ENCODE data around the gene PLB1. TPM values are rescaled to one million over a fixed set of nuclear protein-coding genes. Genes with fewer than 3 reads are reported as not detected.
A peak's percentile ranks its signal among the peaks of the same experiment; 100 is the strongest.

PLB1 gene
- total and polyA plus RNA-seq, 8 donors, result 0.45 to 18.8 (median 3.4) TPM

GRCh38 chr2:28525481-28525880 is 29.6 kb downstream of the PLB1 start:
- TF ChIP-seq POLR2A (IDR thresholded peaks at IDR 0.05) (no peak), CTCF (IDR thresholded peaks at IDR 0.05) (no peak), EP300 (IDR thresholded peaks at IDR 0.05) (no peak), POLR2AphosphoS5 (IDR thresholded peaks at IDR 0.05) (no peak)
- Histone ChIP-seq H3K4me3 (no peak overlapping the region), H3K36me3 (no peaks in the 10 kb centered on the region), H3K4me1 (no peaks in the 10 kb centered on the region), H3K9me3 (no peaks in the 10 kb centered on the region), H3K27ac (no peak overlapping the region), H3K27me3 (peaks cover 0 to 48% (median 17%) of the 10 kb centered on the region in 3 donors)
- intact Hi-C loops (cut with DNase I; ENCODE audit: low total_unique reads), result no loop called here
- DNase-seq, result no peak
- 88 to 100% (median 95%) methylated on average over 2 of the region's 2 CpGs for WGBS, 5 donors

- no peak for TF ChIP-seq EP300 (IDR thresholded peaks at IDR 0.05)
- TF ChIP-seq POLR2AphosphoS5 (IDR thresholded peaks at IDR 0.05), result no peak
- TF ChIP-seq CTCF (IDR thresholded peaks at IDR 0.05), result no peak
- TF ChIP-seq POLR2A (IDR thresholded peaks at IDR 0.05), result no peak
- H3K27ac ChIP-seq, result no peak overlapping the region
- DNase-seq, result no peak
- no peaks in the 10 kb centered on the region for H3K9me3 ChIP-seq
- no peaks in the 10 kb centered on the region for H3K4me1 ChIP-seq
- no peaks in the 10 kb centered on the region for H3K36me3 ChIP-seq
- WGBS, 5 donors, result 86 to 94% (median 91%) methylated on average over 8 of the region's 8 CpGs
- H3K27me3 ChIP-seq, result peaks cover 0 to 44% (median 15%) of the 10 kb centered on the region in 3 donors
- no peak overlapping the region for H3K4me3 ChIP-seq
- intact Hi-C loops (cut with DNase I; ENCODE audit: low total_unique reads), result no loop called here
These were observed 30.8 kb downstream of the PLB1 start for GRCh38 chr2:28526527-28527132.

GRCh38 chr2:28527196-28527595 is 31.3 kb downstream of the PLB1 start:
- Histone ChIP-seq H3K4me1 (no peaks in the 10 kb centered on the region), H3K36me3 (no peaks in the 10 kb centered on the region), H3K27me3 (peaks cover 0 to 39% (median 9%) of the 10 kb centered on the region in 3 donors), H3K9me3 (no peaks in the 10 kb centered on the region), H3K4me3 (no peak overlapping the region), H3K27ac (no peak overlapping the region)
- intact Hi-C loops (cut with DNase I; ENCODE audit: low total_unique reads), result no loop called here
- TF ChIP-seq POLR2A (IDR thresholded peaks at IDR 0.05), result no peak
- no peak for TF ChIP-seq CTCF (IDR thresholded peaks at IDR 0.05)
- no peak for TF ChIP-seq POLR2AphosphoS5 (IDR thresholded peaks at IDR 0.05)
- no peak for TF ChIP-seq EP300 (IDR thresholded peaks at IDR 0.05)
- 79 to 92% (median 90%) methylated on average over 4 of the region's 4 CpGs for WGBS, 5 donors
- DNase-seq, result no peak

- TF ChIP-seq POLR2AphosphoS5 (IDR thresholded peaks at IDR 0.05), result no peak
- no peak for TF ChIP-seq POLR2A (IDR thresholded peaks at IDR 0.05)
- no peak for TF ChIP-seq CTCF (IDR thresholded peaks at IDR 0.05)
- no peak for TF ChIP-seq EP300 (IDR thresholded peaks at IDR 0.05)
- DNase-seq, result peak in 1 of 2 donors; percentile 11
- H3K4me1 ChIP-seq, result no peaks in the 10 kb centered on the region
- H3K9me3 ChIP-seq, result no peaks in the 10 kb centered on the region
- H3K27ac ChIP-seq, result no peak overlapping the region
- no peak overlapping the region for H3K4me3 ChIP-seq
- WGBS, 5 donors, result 51 to 75% (median 62%) methylated on average over 4 of the region's 4 CpGs
- H3K27me3 ChIP-seq, result peaks cover 0 to 34% (median 4%) of the 10 kb centered on the region in 3 donors
- intact Hi-C loops (cut with DNase I; ENCODE audit: low total_unique reads), result no loop called here
- H3K36me3 ChIP-seq, result no peaks in the 10 kb centered on the region
These were observed 32.3 kb downstream of the PLB1 start for GRCh38 chr2:28528206-28528605.

Measured in stomach (tissue), 9 donors.